ENCODE data around the gene SIGLEC8. TPM values are rescaled to one million over a fixed set of nuclear protein-coding genes. Genes with fewer than 3 reads are reported as not detected.
"Not testable (repeated sequence)": the region's sequence is repeated elsewhere in the genome, so short reads cannot be mapped to it uniquely, and the experiment has no call there.

SIGLEC8 gene
- total and polyA plus RNA-seq, 2 of the 4 experiments (the other 2 are of a cell fraction), result not detected

GRCh38 chr19:51420511-51420910 lies 37.7 kb downstream of the SIGLEC8 start:
- H2BK120ac ChIP-seq (ENCODE audit: low read depth, low read length); dilution Hi-C loops (cut with HindIII; ENCODE audit: low sequenced_read_pairs, unreplicated experiment); DNase-seq; H2BK15ac ChIP-seq (ENCODE audit: low read depth, low read length); H2BK20ac ChIP-seq (ENCODE audit: low read depth, low read length); H3K14ac ChIP-seq (replicated peaks; ENCODE audit: low read depth, low read length); CTCF ChIA-PET; BruUV-seq (replicated peaks); H3K56ac ChIP-seq (ENCODE audit: extremely low read depth, insufficient read depth, low read length); H2BK5ac ChIP-seq (ENCODE audit: low read depth, low read length, poor library complexity, severe bottlenecking); H4K8ac ChIP-seq (ENCODE audit: low read depth in 2 of 2, low read length in 2 of 2); H4K5ac ChIP-seq (ENCODE audit: low read depth, low read length); in situ Hi-C loops (cut with MboI; ENCODE audit: low sequenced_read_pairs); H3K4me1 ChIP-seq (ENCODE audit: control insufficient read depth, insufficient read depth, low read length); H3K9me1 ChIP-seq (ENCODE audit: insufficient read depth, low read length); H3K9me3 ChIP-seq (ENCODE audit: control insufficient read depth, insufficient read depth, low read length); H3K18ac ChIP-seq (ENCODE audit: low read depth, low read length); H3K4me2 ChIP-seq (ENCODE audit: low read depth, low read length); POLR2A ChIA-PET (ENCODE audit: unreplicated experiment); H3K23ac ChIP-seq (ENCODE audit: low read depth, low read length); H3K27ac ChIP-seq (ENCODE audit: insufficient read depth, low read length); H2AFZ ChIP-seq (replicated peaks; ENCODE audit: low read length, poor library complexity); H3K9ac ChIP-seq (ENCODE audit: low read depth, low read length); H3K4me3 ChIP-seq (ENCODE audit: insufficient read depth, low read depth, low read length); H2AK9ac ChIP-seq (replicated peaks; ENCODE audit: low read depth, low read length, poor library complexity); H3K79me1 ChIP-seq (ENCODE audit: low read depth in 1 of 2, low read length in 2 of 2); H4K20me1 ChIP-seq (ENCODE audit: insufficient read depth, low read length); H4K91ac ChIP-seq (ENCODE audit: insufficient read depth, low read depth, low read length); ATAC-seq (ENCODE audit: low read depth); H3K27me3 ChIP-seq (ENCODE audit: control insufficient read depth, insufficient read depth, low read length); H3K36me3 ChIP-seq (ENCODE audit: control insufficient read depth, insufficient read depth, low read length); H3K4ac ChIP-seq (ENCODE audit: low read depth, low read length); H2AK5ac ChIP-seq (ENCODE audit: low read depth, low read length): not testable (repeated sequence)
- 64% methylated on average over 2 of the region's 11 CpGs; no CpG with 5 or more reads in 1 of the 2 experiments for WGBS, 2 experiments (ENCODE audit: extremely low coverage in 2 of 2, insufficient read length in 1 of 2)
- intact Hi-C loops (cut with micrococcal nuclease), result loop anchor here (5.0 kb wide), 2 partner anchors 83 to 132 kb away; no protein-coding TSS in a partner anchor

All from IMR-90 (cell line).